NCI-H2107 (cell line): ENCODE measurements around the gene CD99.
"Not testable (repeated sequence)": the region's sequence is repeated elsewhere in the genome, so short reads cannot be mapped to it uniquely, and the experiment has no call there.

Experiments
- DNase-seq: peaks from one replicate; lab custom pipeline; 2025; lab: John Stamatoyannopoulos, UW

Gene CD99

GRCh38 chrX:2675657-2676200, 15.4 kb upstream of the CD99 start:
- DNase-seq: not testable (repeated sequence)

- DNase-seq: no peak
Observed at GRCh38 chrX:2676794-2677675, 14.1 kb upstream of the CD99 start.

DNA sequence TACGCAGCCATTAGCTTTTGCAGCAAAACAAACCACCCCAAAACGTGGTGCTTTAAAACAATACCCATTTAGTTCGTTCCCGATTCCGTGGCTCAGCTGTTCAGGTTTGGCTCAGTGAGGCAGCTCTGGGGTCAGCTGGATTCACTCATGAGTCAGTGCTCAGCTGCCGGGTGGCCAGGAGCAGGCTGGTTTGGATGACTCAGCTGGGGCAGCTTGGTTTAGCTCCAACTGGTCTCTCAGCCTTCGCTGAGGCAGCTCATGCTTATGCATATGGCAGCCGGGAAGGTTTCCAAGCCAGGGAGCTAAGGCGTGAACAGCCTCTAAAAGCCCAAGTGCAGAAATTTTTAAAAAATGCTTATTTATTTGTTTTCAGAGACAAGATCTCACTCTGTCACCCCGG, 13.3 kb upstream of the CD99 start:
- DNase-seq: no peak

- no peak for DNase-seq
Observed at GRCh38 chrX:2678583-2678982, 12.5 kb upstream of the CD99 start.

GRCh38 chrX:2679534-2680485, 11.3 kb upstream of the CD99 start:
- DNase-seq: no peak

DNA sequence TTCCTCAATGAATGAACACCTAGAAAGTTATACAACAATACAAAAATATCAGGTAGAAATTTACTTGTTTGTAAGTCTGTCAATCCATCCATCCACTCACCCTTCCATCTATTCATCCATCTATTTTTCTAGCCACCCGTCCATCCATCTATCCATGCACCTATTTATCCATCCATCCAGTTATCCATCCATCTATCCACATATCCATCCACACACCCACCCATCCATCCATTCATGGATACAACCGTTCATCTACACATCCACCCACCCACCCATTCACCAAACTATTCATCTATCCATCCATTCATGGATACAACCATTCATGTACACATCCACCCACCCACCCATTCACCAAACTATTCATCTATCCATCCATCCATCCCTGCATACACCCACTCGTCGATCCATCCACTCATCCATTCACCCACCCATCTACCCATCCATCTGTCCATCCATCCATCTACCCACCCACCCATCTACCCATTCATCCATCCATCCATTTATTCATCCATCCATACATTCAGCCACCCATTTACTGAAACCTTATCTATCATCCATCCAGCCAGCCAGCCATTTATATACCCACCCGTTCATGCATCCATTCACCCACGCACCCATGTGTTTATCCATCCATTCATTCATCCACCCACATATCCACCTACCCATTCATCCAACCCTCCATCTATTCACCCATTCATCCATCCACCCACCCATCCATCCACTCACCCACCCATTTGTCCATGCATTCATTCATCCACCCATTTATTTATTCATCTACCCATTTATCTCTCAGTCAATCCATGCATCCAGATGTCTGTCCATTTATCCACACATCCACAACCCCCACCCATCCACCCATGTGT, 10.4 kb upstream of the CD99 start:
- DNase-seq: no peak

- no peak for DNase-seq
Observed at GRCh38 chrX:2682565-2683177, 8.4 kb upstream of the CD99 start.

DNA sequence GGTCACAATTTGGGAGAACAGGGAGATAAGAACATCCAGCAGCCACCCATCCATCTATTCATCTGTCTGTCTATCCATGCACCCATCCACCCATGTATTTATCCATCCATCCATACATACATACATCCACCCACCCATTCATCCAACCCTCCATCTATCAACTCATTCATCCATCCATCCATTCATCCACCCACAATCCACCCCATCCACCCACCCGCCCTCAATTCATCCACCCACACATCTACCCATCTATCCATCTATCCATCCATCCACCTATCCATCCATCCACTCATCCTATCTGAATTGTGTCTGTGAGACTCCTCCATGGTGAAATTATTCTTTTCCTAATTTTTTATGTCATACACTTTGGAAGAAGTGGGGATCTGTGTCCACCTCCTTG, 6.8 kb upstream of the CD99 start:
- no peak for DNase-seq

- DNase-seq: no peak
Observed at GRCh38 chrX:2685886-2686285, 5.2 kb upstream of the CD99 start.

DNA sequence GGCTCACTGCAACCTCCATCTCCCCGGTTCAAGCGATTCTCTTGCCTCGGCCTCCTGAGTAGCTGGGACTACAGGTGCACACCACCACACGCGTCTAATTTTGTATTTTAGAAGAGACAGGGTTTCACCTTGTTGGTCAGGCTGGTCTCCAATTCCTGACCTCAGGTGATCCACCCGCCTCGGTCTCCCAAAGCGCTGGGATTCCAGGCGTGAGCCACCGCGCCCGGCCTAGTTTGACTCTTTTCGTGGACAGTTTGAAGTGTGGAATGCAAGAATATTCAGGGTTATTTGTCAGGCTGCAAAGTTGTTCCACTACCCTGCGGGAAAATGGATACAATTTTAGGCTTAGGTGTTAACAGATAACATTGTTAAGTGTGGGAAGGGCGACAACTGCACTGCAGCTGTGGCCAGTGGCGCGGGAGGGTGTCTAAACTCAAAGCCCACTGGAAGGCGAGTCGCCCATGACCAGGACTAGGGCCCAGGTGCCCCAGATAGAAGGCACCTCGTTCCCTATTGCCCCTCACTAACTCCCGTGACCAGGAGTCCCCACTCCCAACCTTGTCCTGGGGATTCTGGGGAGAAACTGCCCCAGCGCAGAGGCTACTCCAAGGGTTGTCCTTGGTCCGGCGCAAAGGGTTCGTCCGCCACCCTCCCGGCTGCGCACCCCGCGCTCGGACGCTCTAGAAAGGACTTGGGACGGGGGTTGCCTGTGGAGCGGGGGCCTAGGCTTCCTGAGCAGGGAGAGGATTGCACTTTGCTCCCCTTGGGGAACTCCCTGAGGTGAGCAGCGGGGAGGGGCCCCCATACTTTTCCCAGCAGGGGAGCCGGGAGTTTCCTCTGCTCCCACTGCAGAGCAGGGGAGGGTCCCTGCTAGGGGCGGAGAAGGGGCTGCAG, 1.1 kb upstream of the CD99 start:
- DNase-seq: no peak

- DNase-seq: no peak
Observed at GRCh38 chrX:2691543-2692220, 587 bp downstream of the CD99 start.

GRCh38 chrX:2692221-2693112, 1.4 kb downstream of the CD99 start:
- DNase-seq: no peak

GRCh38 chrX:2693113-2694002, 2.3 kb downstream of the CD99 start:
- no peak for DNase-seq

- DNase-seq: no peak
Observed at GRCh38 chrX:2694914-2695267, 3.8 kb downstream of the CD99 start.

DNA sequence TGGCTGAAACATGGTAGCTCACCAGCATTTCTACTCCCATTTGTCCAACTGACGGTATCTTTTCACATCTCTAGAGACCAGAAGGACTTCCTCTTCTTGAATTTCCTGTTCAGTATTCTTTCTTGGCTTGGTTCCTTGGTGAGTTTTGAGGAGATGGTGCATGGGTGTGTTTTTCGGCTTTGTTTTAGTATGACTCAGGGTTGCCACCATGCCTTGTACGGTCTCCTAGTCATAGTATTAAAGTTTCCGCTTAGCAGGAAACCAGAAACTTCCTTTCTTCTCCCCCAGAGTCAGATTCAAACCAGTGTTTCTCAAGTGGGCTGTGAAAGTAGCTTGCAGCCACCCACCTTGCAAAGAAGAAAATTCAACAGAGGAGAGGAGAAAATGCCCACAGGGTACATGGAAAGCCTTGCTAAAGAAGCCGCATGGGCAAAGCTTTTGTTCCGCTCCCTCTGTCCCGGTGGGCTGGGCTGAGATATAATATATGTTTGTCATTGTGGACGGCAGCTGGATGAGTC, 5.7 kb downstream of the CD99 start:
- DNase-seq: no peak

- DNase-seq: no peak
Observed at GRCh38 chrX:2697306-2697705, 6.2 kb downstream of the CD99 start.

- DNase-seq: no peak
Observed at GRCh38 chrX:2697741-2698299, 6.7 kb downstream of the CD99 start.
